ENCODE results near the gene GMDS.

GMDS gene

DNA sequence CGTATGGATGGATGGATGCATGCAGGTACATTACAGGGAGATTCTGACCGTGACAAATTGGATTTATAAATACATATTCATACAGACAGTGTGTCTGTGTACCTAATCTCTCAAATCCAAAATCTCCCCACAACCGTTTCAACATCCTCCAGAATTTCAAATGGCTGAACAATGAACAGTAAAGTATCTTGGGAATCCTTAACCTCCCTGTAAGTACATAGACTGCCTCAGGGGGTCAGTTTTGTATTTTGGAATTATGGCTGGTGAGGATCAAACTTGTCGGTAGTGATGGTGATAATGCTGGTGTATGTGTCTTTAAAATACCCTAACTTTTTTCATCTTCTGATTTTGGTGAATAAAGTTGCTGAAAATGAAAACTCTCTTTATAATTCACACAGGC lies 389.5 kb downstream of the GMDS start:
- H3K79me2 ChIP-seq (ENCODE audit: insufficient read depth, low read depth) = no peaks in the 10 kb centered on the region
- H3K27me3 ChIP-seq (ENCODE audit: insufficient read depth, low read depth) = no peaks in the 10 kb centered on the region
- peak overlapping the region; percentile 26; the same call in 1 of the 2 replicates for H3K4me2 ChIP-seq
- H3K4me3 ChIP-seq (IDR thresholded peaks at IDR 0.05; ENCODE audit: insufficient read depth, low read depth, low read length) = no peak overlapping the region
- no peaks in the 10 kb centered on the region for H4K20me1 ChIP-seq (ENCODE audit: insufficient read depth)
- peaks cover 18% of the 10 kb centered on the region for H3K4me1 ChIP-seq (ENCODE audit: low read depth, poor library complexity, severe bottlenecking)
- no peak overlapping the region for H2AFZ ChIP-seq (ENCODE audit: low read depth)
- no peak overlapping the region for H3K9ac ChIP-seq
- TF ChIP-seq, protein P1, sequence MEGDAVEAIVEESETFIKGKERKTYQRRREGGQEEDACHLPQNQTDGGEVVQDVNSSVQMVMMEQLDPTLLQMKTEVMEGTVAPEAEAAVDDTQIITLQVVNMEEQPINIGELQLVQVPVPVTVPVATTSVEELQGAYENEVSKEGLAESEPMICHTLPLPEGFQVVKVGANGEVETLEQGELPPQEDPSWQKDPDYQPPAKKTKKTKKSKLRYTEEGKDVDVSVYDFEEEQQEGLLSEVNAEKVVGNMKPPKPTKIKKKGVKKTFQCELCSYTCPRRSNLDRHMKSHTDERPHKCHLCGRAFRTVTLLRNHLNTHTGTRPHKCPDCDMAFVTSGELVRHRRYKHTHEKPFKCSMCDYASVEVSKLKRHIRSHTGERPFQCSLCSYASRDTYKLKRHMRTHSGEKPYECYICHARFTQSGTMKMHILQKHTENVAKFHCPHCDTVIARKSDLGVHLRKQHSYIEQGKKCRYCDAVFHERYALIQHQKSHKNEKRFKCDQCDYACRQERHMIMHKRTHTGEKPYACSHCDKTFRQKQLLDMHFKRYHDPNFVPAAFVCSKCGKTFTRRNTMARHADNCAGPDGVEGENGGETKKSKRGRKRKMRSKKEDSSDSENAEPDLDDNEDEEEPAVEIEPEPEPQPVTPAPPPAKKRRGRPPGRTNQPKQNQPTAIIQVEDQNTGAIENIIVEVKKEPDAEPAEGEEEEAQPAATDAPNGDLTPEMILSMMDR (conservative IDR thresholded peaks at IDR 0.05; ENCODE audit: low read depth, low read length) = no peak
- no peaks in the 10 kb centered on the region for H3K36me3 ChIP-seq (ENCODE audit: insufficient read depth)
- H3K27ac ChIP-seq = no peak overlapping the region

DNA sequence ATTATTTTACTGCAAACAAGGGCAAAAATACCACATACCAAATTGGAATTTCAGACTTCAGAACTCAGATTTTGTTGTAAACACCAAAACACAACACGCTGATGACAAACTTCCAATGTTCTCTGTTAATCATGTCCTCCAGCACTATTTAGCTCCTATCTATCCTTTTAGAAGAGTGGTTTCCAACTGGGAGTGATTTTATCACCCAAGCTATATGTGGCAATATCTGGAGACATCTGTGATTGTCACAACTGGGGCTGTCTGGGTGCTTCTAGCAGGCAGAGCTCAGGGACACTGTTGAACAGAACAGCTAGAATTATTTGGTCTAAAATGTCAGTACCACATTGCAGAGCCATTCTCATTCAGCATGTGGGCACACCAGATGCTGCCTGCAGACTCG lies 391.1 kb downstream of the GMDS start:
- Histone ChIP-seq H3K4me1 (ENCODE audit: low read depth, poor library complexity, severe bottlenecking) (peaks cover 18% of the 10 kb centered on the region), H2AFZ (ENCODE audit: low read depth) (no peak overlapping the region), H3K79me2 (ENCODE audit: insufficient read depth, low read depth) (no peaks in the 10 kb centered on the region), H3K9ac (no peak overlapping the region), H3K4me2 (no peak overlapping the region), H3K36me3 (ENCODE audit: insufficient read depth) (no peaks in the 10 kb centered on the region), H4K20me1 (ENCODE audit: insufficient read depth) (no peaks in the 10 kb centered on the region), H3K4me3 (IDR thresholded peaks at IDR 0.05; ENCODE audit: insufficient read depth, low read depth, low read length) (no peak overlapping the region), H3K27me3 (ENCODE audit: insufficient read depth, low read depth) (no peaks in the 10 kb centered on the region), H3K27ac (no peak overlapping the region)
- TF ChIP-seq, protein P1 (conservative IDR thresholded peaks at IDR 0.05; ENCODE audit: low read depth, low read length) = no peak

DNA sequence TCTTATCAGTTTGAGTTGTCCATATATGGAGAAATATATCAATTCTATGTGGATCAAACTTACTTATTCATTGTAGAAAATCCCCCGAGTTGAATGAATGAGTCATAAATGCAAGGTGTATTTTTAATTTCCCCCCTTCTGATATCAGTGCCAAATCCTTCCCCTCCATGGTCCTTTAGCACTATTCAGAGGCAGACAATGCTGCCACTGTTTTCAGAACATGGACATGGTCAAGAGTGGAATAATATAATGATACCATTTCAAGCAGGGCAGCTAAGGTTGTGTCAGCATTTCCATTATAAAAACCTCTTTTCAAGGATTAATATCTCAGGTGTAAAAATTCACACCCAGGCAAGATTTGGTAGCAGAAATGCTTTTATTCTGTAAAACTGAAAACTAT lies 391.6 kb downstream of the GMDS start:
- no peaks in the 10 kb centered on the region for H4K20me1 ChIP-seq (ENCODE audit: insufficient read depth)
- TF ChIP-seq, protein P1 (conservative IDR thresholded peaks at IDR 0.05; ENCODE audit: low read depth, low read length) = no peak
- H3K9ac ChIP-seq = no peak overlapping the region
- H2AFZ ChIP-seq (ENCODE audit: low read depth) = no peak overlapping the region
- H3K27ac ChIP-seq = no peak overlapping the region
- no peaks in the 10 kb centered on the region for H3K36me3 ChIP-seq (ENCODE audit: insufficient read depth)
- no peaks in the 10 kb centered on the region for H3K27me3 ChIP-seq (ENCODE audit: insufficient read depth, low read depth)
- no peaks in the 10 kb centered on the region for H3K79me2 ChIP-seq (ENCODE audit: insufficient read depth, low read depth)
- H3K4me3 ChIP-seq (IDR thresholded peaks at IDR 0.05; ENCODE audit: insufficient read depth, low read depth, low read length) = no peak overlapping the region
- H3K4me1 ChIP-seq (ENCODE audit: low read depth, poor library complexity, severe bottlenecking) = peaks cover 18% of the 10 kb centered on the region
- no peak overlapping the region for H3K4me2 ChIP-seq

DNA sequence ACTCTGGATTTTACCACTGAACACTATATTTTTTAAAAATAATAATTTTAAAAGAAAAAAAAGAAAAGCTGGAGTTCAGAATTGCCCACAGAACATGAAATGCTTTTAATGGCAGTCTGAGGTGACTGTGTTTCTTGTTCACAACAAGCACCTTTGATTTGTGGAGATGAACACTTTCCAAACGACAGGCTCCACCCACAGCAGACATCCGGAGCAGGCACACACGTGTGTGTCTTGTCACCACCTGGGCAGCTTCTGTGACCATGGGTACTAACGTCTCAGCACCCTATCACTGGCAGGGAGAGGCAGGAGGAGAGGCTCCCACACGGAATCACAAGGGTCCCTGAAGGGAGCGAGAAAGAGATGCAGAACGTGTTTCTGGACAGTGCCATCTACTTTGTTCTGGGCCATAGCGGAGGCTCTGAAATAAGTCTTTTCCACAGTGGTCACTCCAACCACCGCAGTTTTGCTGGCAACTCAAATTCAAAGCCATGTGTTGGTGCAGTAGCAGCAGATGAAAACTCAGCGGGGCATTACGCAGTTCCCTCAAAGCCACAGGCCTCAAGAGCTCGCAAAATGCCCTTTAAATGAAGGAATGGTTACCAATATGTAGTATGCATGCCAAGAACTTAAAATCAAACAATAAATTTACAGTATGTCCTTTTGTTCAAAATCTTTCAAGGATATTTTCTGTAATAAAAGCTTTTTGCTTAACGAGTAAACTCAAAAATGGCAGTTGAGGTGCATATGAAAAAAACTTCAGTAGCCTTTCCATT lies 393.5 kb downstream of the GMDS start:
- TF ChIP-seq, protein P1 (conservative IDR thresholded peaks at IDR 0.05; ENCODE audit: low read depth, low read length) = no peak
- no peak overlapping the region for H3K9ac ChIP-seq
- no peak overlapping the region for H2AFZ ChIP-seq (ENCODE audit: low read depth)
- no peak overlapping the region for H3K4me3 ChIP-seq (IDR thresholded peaks at IDR 0.05; ENCODE audit: insufficient read depth, low read depth, low read length)
- peaks cover 18% of the 10 kb centered on the region for H3K4me1 ChIP-seq (ENCODE audit: low read depth, poor library complexity, severe bottlenecking)
- H3K4me2 ChIP-seq = no peak overlapping the region
- H3K79me2 ChIP-seq (ENCODE audit: insufficient read depth, low read depth) = no peaks in the 10 kb centered on the region
- no peaks in the 10 kb centered on the region for H3K36me3 ChIP-seq (ENCODE audit: insufficient read depth)
- H4K20me1 ChIP-seq (ENCODE audit: insufficient read depth) = no peaks in the 10 kb centered on the region
- no peaks in the 10 kb centered on the region for H3K27me3 ChIP-seq (ENCODE audit: insufficient read depth, low read depth)
- no peak overlapping the region for H3K27ac ChIP-seq

All from KMS-11 (cell line).